ENCODE results near the gene ADIPOR1. TPM values are rescaled to one million over a fixed set of nuclear protein-coding genes. Genes with fewer than 3 reads are reported as not detected.
A peak's percentile ranks its signal among the peaks of the same experiment; 100 is the strongest.

Gene ADIPOR1
- total and polyA plus RNA-seq, 2 of the 4 experiments (the other 2 are of a cell fraction), result 82.7 to 92.5 TPM

- peak within 1 kb of the TSS; percentile 61 for H4K5ac ChIP-seq (ENCODE audit: low read depth, low read length)
- peak within 1 kb of the TSS; percentile 86 for H2AK5ac ChIP-seq (ENCODE audit: low read depth, low read length)
- H3K36me3 ChIP-seq (ENCODE audit: control insufficient read depth, insufficient read depth, low read length), result peaks cover 2% of the 10 kb centered on the region
- no peaks in the 10 kb centered on the region for H3K27me3 ChIP-seq (ENCODE audit: control insufficient read depth, insufficient read depth, low read length)
- H2AFZ ChIP-seq (replicated peaks; ENCODE audit: low read length, poor library complexity), result peak within 1 kb of the TSS; percentile 99
- H4K91ac ChIP-seq (ENCODE audit: insufficient read depth, low read depth, low read length), result peak within 1 kb of the TSS; percentile 68
- peaks cover 0 to 29% of the 10 kb centered on the region in 2 experiments; a peak in 2 of 4 replicates for H3K79me1 ChIP-seq (ENCODE audit: low read depth in 1 of 2, low read length in 2 of 2)
- in situ Hi-C loops (cut with MboI; ENCODE audit: low sequenced_read_pairs), result no loop called here
- 0% methylated on average over 3 of the region's 57 CpGs; no CpG with 5 or more reads in 1 of the 2 experiments for WGBS, 2 experiments (ENCODE audit: extremely low coverage in 2 of 2, insufficient read length in 1 of 2)
- H4K20me1 ChIP-seq (ENCODE audit: insufficient read depth, low read length), result no peaks in the 10 kb centered on the region; the same call in 1 of the 2 replicates
- H3K27ac ChIP-seq (ENCODE audit: insufficient read depth, low read length), result peak within 1 kb of the TSS; percentile 91
- H3K56ac ChIP-seq (ENCODE audit: extremely low read depth, insufficient read depth, low read length), result peak within 1 kb of the TSS; percentile 94
- peak within 1 kb of the TSS; percentile 16; the same call in 1 of the 2 replicates for H2BK120ac ChIP-seq (ENCODE audit: low read depth, low read length)
- peak within 1 kb of the TSS; percentile 87 for H2BK5ac ChIP-seq (ENCODE audit: low read depth, low read length, poor library complexity, severe bottlenecking)
- H3K14ac ChIP-seq (replicated peaks; ENCODE audit: low read depth, low read length), result peak within 1 kb of the TSS; percentile 85
- H3K4me3 ChIP-seq (ENCODE audit: insufficient read depth, low read depth, low read length), result peak within 1 kb of the TSS; percentile 83
- peak within 1 kb of the TSS; percentile 29 for H3K18ac ChIP-seq (ENCODE audit: low read depth, low read length)
- ChIA-PET POLR2A (ENCODE audit: unreplicated experiment) (interaction anchor here (0.5 to 1.0 kb wide), 2 partner anchors 140 to 1446 kb away, joined by 3 read pairs; no protein-coding TSS in a partner anchor), CTCF (interaction anchor here (0.9 kb wide), 1 partner anchor 74 kb away, joined by 7 read pairs; no protein-coding TSS in a partner anchor)
- H3K9ac ChIP-seq (ENCODE audit: low read depth, low read length), result peak within 1 kb of the TSS; percentile 86
- H3K9me3 ChIP-seq (ENCODE audit: control insufficient read depth, insufficient read depth, low read length), result no peaks in the 10 kb centered on the region
- peak within 1 kb of the TSS; percentile 83 to 95 for H4K8ac ChIP-seq (ENCODE audit: low read depth in 2 of 2, low read length in 2 of 2)
- peak within 1 kb of the TSS; percentile 97 for H2AK9ac ChIP-seq (replicated peaks; ENCODE audit: low read depth, low read length, poor library complexity)
- peak within 1 kb of the TSS; percentile 92 for H3K4me2 ChIP-seq (ENCODE audit: low read depth, low read length)
- peak; percentile 99 for ATAC-seq (ENCODE audit: low read depth)
- peak; percentile 96 for DNase-seq
- TSS peak; percentile 64 for BruUV-seq (replicated peaks)
- H2BK15ac ChIP-seq (ENCODE audit: low read depth, low read length), result no peak within 1 kb of the TSS; the same call in 2 of the 3 replicates
- H3K9me1 ChIP-seq (ENCODE audit: insufficient read depth, low read length), result no peaks in the 10 kb centered on the region
- peak within 1 kb of the TSS; percentile 77 for H3K23ac ChIP-seq (ENCODE audit: low read depth, low read length)
- no peaks in the 10 kb centered on the region for H3K4me1 ChIP-seq (ENCODE audit: control insufficient read depth, insufficient read depth, low read length)
- intact Hi-C loops (cut with micrococcal nuclease), result loop anchor here (1.0 kb wide), 1 partner anchor 72 kb away; no protein-coding TSS in a partner anchor
- peak within 1 kb of the TSS; percentile 82 for H3K4ac ChIP-seq (ENCODE audit: low read depth, low read length)
- dilution Hi-C loops (cut with HindIII; ENCODE audit: low sequenced_read_pairs, unreplicated experiment), result no loop called here
- H2BK20ac ChIP-seq (ENCODE audit: low read depth, low read length), result no peak within 1 kb of the TSS
- no peak for TF ChIP-seq MAFK (IDR thresholded peaks at IDR 0.05; ENCODE audit: low read depth, low read length)
- peak; percentile 99 for TF ChIP-seq CEBPB (IDR thresholded peaks at IDR 0.05; ENCODE audit: low read depth, low read length)
- peak; percentile 93 for TF ChIP-seq MAZ (IDR thresholded peaks at IDR 0.05; ENCODE audit: borderline replicate concordance, low read depth, low read length)
- TF ChIP-seq NFE2L2 (IDR thresholded peaks at IDR 0.05; ENCODE audit: low read depth, low read length), result no peak
- TF ChIP-seq RCOR1 (IDR thresholded peaks at IDR 0.05; ENCODE audit: insufficient replicate concordance, low read length), result no peak
- TF ChIP-seq MXI1 (IDR thresholded peaks at IDR 0.05; ENCODE audit: borderline replicate concordance, low read depth, low read length), result peak; percentile 62; the same call in 1 of the 2 replicates
- TF ChIP-seq RFX5 (IDR thresholded peaks at IDR 0.05; ENCODE audit: low read depth, low read length), result no peak
- no peak for TF ChIP-seq ELK1 (IDR thresholded peaks at IDR 0.05; ENCODE audit: borderline replicate concordance, low read depth, low read length)
- TF ChIP-seq SMC3 (IDR thresholded peaks at IDR 0.05; ENCODE audit: low read depth, low read length), result peak; percentile 37
- TF ChIP-seq RAD21 (IDR thresholded peaks at IDR 0.05; ENCODE audit: low read length), result peak; percentile 43
- peak; percentile 51 for TF ChIP-seq CTCF (conservative IDR thresholded peaks at IDR 0.05; ENCODE audit: low read depth, low read length)
- TF ChIP-seq CHD1 (IDR thresholded peaks at IDR 0.05; ENCODE audit: low read depth, low read length), result no peak
- TF ChIP-seq POLR2A (IDR thresholded peaks at IDR 0.05; ENCODE audit: low read depth, low read length), result peak; percentile 88
- TF ChIP-seq FOS (IDR thresholded peaks at IDR 0.05; ENCODE audit: low read depth, low read length), result peak; percentile 98
- TF ChIP-seq BHLHE40 (IDR thresholded peaks at IDR 0.05; ENCODE audit: low read depth, low read length), result peak; percentile 97
Measured at GRCh38 chr1:202926581-202927491, 31.3 kb downstream of the ADIPOR1 start, which contains the start of gene KLHL12. Gene KLHL12 (minus strand): TSS chr1:202927234. CDS start chr1:202925162, 2,072 bp downstream.

Data from IMR-90 (cell line).